GM18526 (cell line): ENCODE data around the gene BAZ1A.

ENCODE experiments used
- POLR2A ChIP-seq: IDR thresholded peaks from 3 replicates; pipeline ENCODE4 v1.6.1; 2011; ENCODE audit not compliant: insufficient read length; ENCODE audit errors: extremely low read depth

Gene BAZ1A

GRCh38 chr14:34810028-34810427 is 65.1 kb downstream of the BAZ1A start:
- no peak for TF ChIP-seq POLR2A

- TF ChIP-seq POLR2A: no peak
Measured at GRCh38 chr14:34806257-34806656, 68.9 kb downstream of the BAZ1A start.

GRCh38 chr14:34804933-34805332 is 70.2 kb downstream of the BAZ1A start:
- no peak for TF ChIP-seq POLR2A

GRCh38 chr14:34797747-34798583 is 77.2 kb downstream of the BAZ1A start:
- no peak for TF ChIP-seq POLR2A

- no peak for TF ChIP-seq POLR2A
Measured at GRCh38 chr14:34796902-34797301, 78.3 kb downstream of the BAZ1A start.

- TF ChIP-seq POLR2A: no peak
Measured at GRCh38 chr14:34794941-34795340, 80.2 kb downstream of the BAZ1A start.

GRCh38 chr14:34794217-34794616 is 80.9 kb downstream of the BAZ1A start:
- no peak for TF ChIP-seq POLR2A

GRCh38 chr14:34792598-34792997 is 82.6 kb downstream of the BAZ1A start:
- TF ChIP-seq POLR2A: no peak

GRCh38 chr14:34785223-34786006 is 89.7 kb downstream of the BAZ1A start:
- TF ChIP-seq POLR2A: no peak

- no peak for TF ChIP-seq POLR2A
Measured at GRCh38 chr14:34782031-34782430, 93.1 kb downstream of the BAZ1A start.

GRCh38 chr14:34781242-34781641 is 93.9 kb downstream of the BAZ1A start:
- TF ChIP-seq POLR2A: no peak

- TF ChIP-seq POLR2A: no peak
Measured at GRCh38 chr14:34780646-34781045, 94.5 kb downstream of the BAZ1A start.

- TF ChIP-seq POLR2A: no peak
Measured at GRCh38 chr14:34778744-34779143, 96.4 kb downstream of the BAZ1A start.

- no peak for TF ChIP-seq POLR2A
Measured at GRCh38 chr14:34776611-34777010, 98.5 kb downstream of the BAZ1A start.

GRCh38 chr14:34775922-34776321 is 99.2 kb downstream of the BAZ1A start:
- no peak for TF ChIP-seq POLR2A

- TF ChIP-seq POLR2A: no peak
Measured at GRCh38 chr14:34775342-34775741, 99.8 kb downstream of the BAZ1A start.

GRCh38 chr14:34770901-34771300 is 104.3 kb downstream of the BAZ1A start:
- TF ChIP-seq POLR2A: no peak

- TF ChIP-seq POLR2A: no peak
Measured at GRCh38 chr14:34766606-34767005, 108.6 kb downstream of the BAZ1A start.
